NOMO-1 treated with DMSO at 0.1 percent for 48 hours (cell line): ENCODE data around the gene ABCD1.

ENCODE experiments used
- DNase-seq: peaks from one replicate; lab custom pipeline; 2025; ENCODE audit not compliant: unreplicated experiment; lab: John Stamatoyannopoulos, UW

ABCD1 gene

GRCh38 chrX:153771415-153772315 lies 47.0 kb downstream of the ABCD1 start:
- DNase-seq, result no peak

GRCh38 chrX:153772316-153773217 lies 47.9 kb downstream of the ABCD1 start:
- DNase-seq, result no peak

GRCh38 chrX:153773218-153773611 lies 48.6 kb downstream of the ABCD1 start:
- no peak for DNase-seq

GRCh38 chrX:153773741-153774575 lies 49.3 kb downstream of the ABCD1 start:
- DNase-seq, result no peak

GRCh38 chrX:153774576-153775292 lies 50.1 kb downstream of the ABCD1 start:
- DNase-seq, result no peak

- no peak for DNase-seq
These were observed 50.9 kb downstream of the ABCD1 start for GRCh38 chrX:153775293-153776119.

- no peak for DNase-seq
These were observed 51.5 kb downstream of the ABCD1 start for GRCh38 chrX:153776120-153776599.

- DNase-seq, result no peak
These were observed 52.0 kb downstream of the ABCD1 start for GRCh38 chrX:153776611-153777045.

GRCh38 chrX:153777261-153778090 lies 52.8 kb downstream of the ABCD1 start:
- DNase-seq, result no peak

GRCh38 chrX:153778181-153778580 lies 53.5 kb downstream of the ABCD1 start:
- DNase-seq, result no peak

- no peak for DNase-seq
These were observed 54.0 kb downstream of the ABCD1 start for GRCh38 chrX:153778684-153779101.

- DNase-seq, result no peak
These were observed 55.4 kb downstream of the ABCD1 start for GRCh38 chrX:153779891-153780677.

- no peak for DNase-seq
These were observed 56.2 kb downstream of the ABCD1 start, which contains the start of gene SRPK3 for GRCh38 chrX:153780678-153781427. SRPK3 (plus strand) TSS chrX:153781041; CDS start chrX:153781087, 46 bp downstream.

GRCh38 chrX:153781428-153782047 lies 56.9 kb downstream of the ABCD1 start:
- no peak for DNase-seq

GRCh38 chrX:153782313-153782712 lies 57.7 kb downstream of the ABCD1 start:
- no peak for DNase-seq

- DNase-seq, result no peak
These were observed 58.2 kb downstream of the ABCD1 start for GRCh38 chrX:153782871-153783270.
